ENCODE data around the gene MEF2D.

DNA sequence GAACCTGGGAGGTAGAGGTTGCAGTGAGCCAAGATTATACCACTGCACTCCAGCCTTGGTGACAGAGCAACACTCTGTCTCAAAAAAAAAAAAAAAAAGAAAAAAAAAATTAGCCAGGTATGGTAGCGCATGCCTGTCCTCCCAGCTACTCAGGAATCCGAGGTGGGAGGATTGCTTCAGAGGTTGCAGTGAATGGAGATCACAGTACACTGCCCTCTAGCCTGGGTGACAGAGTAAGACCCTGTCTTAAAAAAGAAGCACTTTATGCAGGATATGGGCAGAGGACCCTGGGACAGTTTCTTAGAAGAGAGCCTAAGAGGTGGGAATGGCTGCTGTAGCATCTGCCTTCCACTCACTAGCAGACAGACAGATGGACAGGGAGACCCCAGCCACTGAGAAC, 48.8 kb upstream of the MEF2D start:
- TF ChIP-seq POLR2A (IDR thresholded peaks at IDR 0.05) = no peak
- TF ChIP-seq, protein P1, sequence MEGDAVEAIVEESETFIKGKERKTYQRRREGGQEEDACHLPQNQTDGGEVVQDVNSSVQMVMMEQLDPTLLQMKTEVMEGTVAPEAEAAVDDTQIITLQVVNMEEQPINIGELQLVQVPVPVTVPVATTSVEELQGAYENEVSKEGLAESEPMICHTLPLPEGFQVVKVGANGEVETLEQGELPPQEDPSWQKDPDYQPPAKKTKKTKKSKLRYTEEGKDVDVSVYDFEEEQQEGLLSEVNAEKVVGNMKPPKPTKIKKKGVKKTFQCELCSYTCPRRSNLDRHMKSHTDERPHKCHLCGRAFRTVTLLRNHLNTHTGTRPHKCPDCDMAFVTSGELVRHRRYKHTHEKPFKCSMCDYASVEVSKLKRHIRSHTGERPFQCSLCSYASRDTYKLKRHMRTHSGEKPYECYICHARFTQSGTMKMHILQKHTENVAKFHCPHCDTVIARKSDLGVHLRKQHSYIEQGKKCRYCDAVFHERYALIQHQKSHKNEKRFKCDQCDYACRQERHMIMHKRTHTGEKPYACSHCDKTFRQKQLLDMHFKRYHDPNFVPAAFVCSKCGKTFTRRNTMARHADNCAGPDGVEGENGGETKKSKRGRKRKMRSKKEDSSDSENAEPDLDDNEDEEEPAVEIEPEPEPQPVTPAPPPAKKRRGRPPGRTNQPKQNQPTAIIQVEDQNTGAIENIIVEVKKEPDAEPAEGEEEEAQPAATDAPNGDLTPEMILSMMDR (IDR thresholded peaks at IDR 0.05) = peak in 2 of 6 experiments; percentile 9 to 18
